ENCODE data around the gene IZUMO1.

DNA sequence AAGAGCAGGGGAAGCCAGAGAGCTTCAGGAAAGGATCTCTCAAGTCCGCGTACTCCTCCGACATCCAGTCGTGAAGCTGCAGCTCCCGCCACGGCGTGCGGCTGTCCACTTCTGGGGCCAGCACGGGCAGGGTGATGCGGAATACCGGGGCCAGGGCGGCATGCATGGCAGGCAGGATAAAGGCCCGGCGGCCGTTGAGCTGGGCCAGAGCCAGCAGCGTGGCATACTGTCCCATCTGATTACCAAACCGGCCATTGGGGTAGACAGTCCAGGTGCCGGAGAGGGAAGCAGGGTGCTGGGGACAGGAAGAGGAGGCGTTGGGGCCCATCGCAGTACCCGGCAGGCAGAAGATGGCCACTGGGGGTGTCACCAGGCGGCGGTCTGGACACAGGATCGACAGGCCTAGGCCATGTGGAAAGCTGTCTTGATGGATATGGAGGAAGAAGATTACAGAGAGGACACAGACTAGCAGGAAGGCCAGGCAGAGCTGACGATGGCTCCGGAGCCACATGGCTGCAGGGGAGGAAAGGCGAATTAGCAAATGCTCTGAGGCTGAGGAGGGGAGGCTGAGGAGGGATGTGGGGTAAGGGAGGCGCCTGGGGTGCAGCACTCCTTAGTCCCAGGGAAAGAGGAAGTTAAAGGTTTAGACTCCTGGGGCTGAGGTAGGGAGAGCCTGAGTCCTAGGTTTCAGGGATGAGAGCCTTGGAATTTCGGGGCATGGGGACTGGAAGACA lies 4.2 kb upstream of the IZUMO1 start:
- TF ChIP-seq TCF12 (IDR thresholded peaks at IDR 0.05; ENCODE audit: low read depth, low read length) (no peak), CHD2 (IDR thresholded peaks at IDR 0.05; ENCODE audit: low read length) (no peak), EZH2 (IDR thresholded peaks at IDR 0.05; ENCODE audit: low read depth, low read length, severe bottlenecking) (no peak), POLR2A (IDR thresholded peaks at IDR 0.05; ENCODE audit: control extremely low read depth in 1 of 2, low read depth in 2 of 2, low read length in 2 of 2) (no peak), CEBPB (IDR thresholded peaks at IDR 0.05; ENCODE audit: low read depth, low read length) (no peak), SRF (IDR thresholded peaks at IDR 0.05; ENCODE audit: low read depth, low read length) (no peak), RAD21 (IDR thresholded peaks at IDR 0.05 in 1 of 2, conservative IDR thresholded peaks at IDR 0.05 in 1 of 2; ENCODE audit: low read depth in 2 of 2, low read length in 2 of 2) (no peak), E2F6 (IDR thresholded peaks at IDR 0.05) (no peak), POU5F1 (IDR thresholded peaks at IDR 0.05; ENCODE audit: low read depth, low read length) (no peak), JUND (IDR thresholded peaks at IDR 0.05; ENCODE audit: low read length) (no peak), TAF1 (IDR thresholded peaks at IDR 0.05; ENCODE audit: low read depth, low read length) (no peak)
- TF ChIP-seq, protein P1, sequence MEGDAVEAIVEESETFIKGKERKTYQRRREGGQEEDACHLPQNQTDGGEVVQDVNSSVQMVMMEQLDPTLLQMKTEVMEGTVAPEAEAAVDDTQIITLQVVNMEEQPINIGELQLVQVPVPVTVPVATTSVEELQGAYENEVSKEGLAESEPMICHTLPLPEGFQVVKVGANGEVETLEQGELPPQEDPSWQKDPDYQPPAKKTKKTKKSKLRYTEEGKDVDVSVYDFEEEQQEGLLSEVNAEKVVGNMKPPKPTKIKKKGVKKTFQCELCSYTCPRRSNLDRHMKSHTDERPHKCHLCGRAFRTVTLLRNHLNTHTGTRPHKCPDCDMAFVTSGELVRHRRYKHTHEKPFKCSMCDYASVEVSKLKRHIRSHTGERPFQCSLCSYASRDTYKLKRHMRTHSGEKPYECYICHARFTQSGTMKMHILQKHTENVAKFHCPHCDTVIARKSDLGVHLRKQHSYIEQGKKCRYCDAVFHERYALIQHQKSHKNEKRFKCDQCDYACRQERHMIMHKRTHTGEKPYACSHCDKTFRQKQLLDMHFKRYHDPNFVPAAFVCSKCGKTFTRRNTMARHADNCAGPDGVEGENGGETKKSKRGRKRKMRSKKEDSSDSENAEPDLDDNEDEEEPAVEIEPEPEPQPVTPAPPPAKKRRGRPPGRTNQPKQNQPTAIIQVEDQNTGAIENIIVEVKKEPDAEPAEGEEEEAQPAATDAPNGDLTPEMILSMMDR (IDR thresholded peaks at IDR 0.05; ENCODE audit: control extremely low read depth in 1 of 3, insufficient read depth in 1 of 3, low read depth in 1 of 3, low read length in 3 of 3), result no peak
- TF ChIP-seq, protein P2, sequence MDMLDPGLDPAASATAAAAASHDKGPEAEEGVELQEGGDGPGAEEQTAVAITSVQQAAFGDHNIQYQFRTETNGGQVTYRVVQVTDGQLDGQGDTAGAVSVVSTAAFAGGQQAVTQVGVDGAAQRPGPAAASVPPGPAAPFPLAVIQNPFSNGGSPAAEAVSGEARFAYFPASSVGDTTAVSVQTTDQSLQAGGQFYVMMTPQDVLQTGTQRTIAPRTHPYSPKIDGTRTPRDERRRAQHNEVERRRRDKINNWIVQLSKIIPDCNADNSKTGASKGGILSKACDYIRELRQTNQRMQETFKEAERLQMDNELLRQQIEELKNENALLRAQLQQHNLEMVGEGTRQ (IDR thresholded peaks at IDR 0.05; ENCODE audit: low read length), result no peak
